Endothelial cell of umbilical vein (primary cell): ENCODE results near the gene DIDO1. TPM values are rescaled to one million over a fixed set of nuclear protein-coding genes. Genes with fewer than 3 reads are reported as not detected.

Experiments used
- BruUV-seq: library from RNA; stranded (reverse); fragments of 400-500 nt; replicated peaks from 2 replicates; lab custom pipeline; 2021; lab: Mats Ljungman, UMichigan
- CTCF ChIA-PET: fragments of 300-600, 350-600 bp; sonication (Branson Sonifier 250); formaldehyde crosslinking; loops from one replicate; lab custom pipeline; 2021; ENCODE audit warnings: antibody characterized with exemption, inconsistent platforms; lab: Charles Lee
- POLR2A ChIA-PET: fragments of 300-600, 350-600 bp; sonication (Branson Sonifier 250); formaldehyde crosslinking; loops from one replicate; lab custom pipeline; 2021; ENCODE audit warnings: antibody characterized with exemption, inconsistent platforms; lab: Charles Lee
- DNase-seq: peaks from one replicate; pipeline ENCODE4 v3.0.0-alpha.2; 2011; ENCODE audit warnings: low read depth, low spot score
- FAIRE-seq: peaks from 2 replicates; lab custom pipeline; 2011; peaks lifted over from hg19 to GRCh38; lab: Jason Lieb, UNC
- H2AFZ ChIP-seq: 2 replicates; pipeline ENCODE4 v1.6.0; 2012; ENCODE audit warnings: low read depth, low read length, control low read depth, inconsistent platforms
- H3K27ac ChIP-seq: 2 replicates; pipeline ENCODE4 v1.5.1; 2011; ENCODE audit warnings: low read depth, mild to moderate bottlenecking, control low read depth, low read length, moderate library complexity; ENCODE audit not compliant: insufficient read depth
- H3K27me3 ChIP-seq, 2 experiments: 2 replicates each; pipeline versions ENCODE4 v1.6.0 to v1.6.1; 2011; ENCODE audit warnings: low read length in 2 of 2, mixed read lengths in 1 of 2; ENCODE audit not compliant: control insufficient read depth in 2 of 2, insufficient read depth in 2 of 2
- H3K36me3 ChIP-seq, 2 experiments: 2 replicates in 1 of 2; 3 replicates in 1 of 2; pipeline ENCODE4 v1.5.1; 2011; ENCODE audit warnings: low read length in 2 of 2, mild to moderate bottlenecking in 1 of 2, moderate library complexity in 1 of 2; ENCODE audit not compliant: control insufficient read depth in 2 of 2, insufficient read depth in 2 of 2; ENCODE audit errors: extremely low read depth in 1 of 2
- H3K4me1 ChIP-seq: 3 replicates; pipeline ENCODE4 v1.5.1; 2011; ENCODE audit warnings: mild to moderate bottlenecking, low read length; ENCODE audit not compliant: control insufficient read depth, insufficient read depth; ENCODE audit errors: extremely low read depth
- H3K4me2 ChIP-seq: 2 replicates; pipeline ENCODE4 v1.6.1; 2011; ENCODE audit warnings: low read length, control low read depth, mixed read lengths; ENCODE audit not compliant: insufficient read depth
- H3K4me3 ChIP-seq, 3 experiments: fragments of 200-600 bp in 1 of 3; sonication (generic), shearing (Covaris generic) in 1 of 3; replicated peaks in 1 of 3; 2 replicates each; pipeline ENCODE4 v1.5.1; 2011 to 2016; ENCODE audit warnings: control low read depth in 3 of 3, low read length in 3 of 3, mild to moderate bottlenecking in 2 of 3, inconsistent platforms in 1 of 3, low read depth in 1 of 3, moderate library complexity in 1 of 3; ENCODE audit not compliant: insufficient read depth in 1 of 3
- H3K79me2 ChIP-seq: 2 replicates; pipeline ENCODE4 v1.6.0; 2012; ENCODE audit warnings: low read length, inconsistent platforms; ENCODE audit not compliant: control insufficient read depth, insufficient read depth
- H3K9ac ChIP-seq: replicated peaks from 2 replicates; pipeline ENCODE3; 2011; ENCODE audit warnings: low read length, control low read depth; ENCODE audit not compliant: insufficient read depth; ENCODE audit errors: extremely low read depth
- H3K9me1 ChIP-seq: replicated peaks from 3 replicates; pipeline ENCODE4 v1.6.0; 2011; ENCODE audit warnings: mild to moderate bottlenecking, low read length; ENCODE audit not compliant: control insufficient read depth, insufficient read depth; ENCODE audit errors: extremely low read depth
- H3K9me3 ChIP-seq: replicated peaks from 2 replicates; pipeline ENCODE4 v1.5.1; 2012; ENCODE audit warnings: low read length, inconsistent platforms; ENCODE audit not compliant: control insufficient read depth, insufficient read depth
- H4K20me1 ChIP-seq: replicated peaks from 2 replicates; pipeline ENCODE3; 2011; ENCODE audit warnings: mild to moderate bottlenecking, low read length; ENCODE audit not compliant: control insufficient read depth, insufficient read depth; ENCODE audit errors: extremely low read depth
- EZH2 ChIP-seq: IDR thresholded peaks from 2 replicates; pipeline ENCODE4 v1.6.1; 2012; ENCODE audit warnings: borderline replicate concordance, low read depth, mild to moderate bottlenecking, moderate library complexity, low read length, inconsistent platforms; ENCODE audit not compliant: severe bottlenecking
- FOS ChIP-seq: IDR thresholded peaks from 2 replicates; pipeline ENCODE4 v1.6.1; 2011; ENCODE audit warnings: mild to moderate bottlenecking, low read length, moderate library complexity, borderline replicate concordance; ENCODE audit not compliant: insufficient read depth
- GATA2 ChIP-seq: IDR thresholded peaks from 2 replicates; pipeline ENCODE4 v1.7.0; 2011; ENCODE audit warnings: low read depth, mild to moderate bottlenecking, moderate library complexity, mixed read lengths, low read length; ENCODE audit not compliant: insufficient read length, insufficient read depth
- JUN ChIP-seq: IDR thresholded peaks from 2 replicates; pipeline ENCODE4 v1.6.1; 2011; ENCODE audit warnings: borderline replicate concordance, low read depth; ENCODE audit not compliant: insufficient read length, insufficient read depth
- MYC ChIP-seq: IDR thresholded peaks from one replicate; pipeline ENCODE4 v1.6.1; 2011; ENCODE audit warnings: mild to moderate bottlenecking, low read depth, low read length
- POLR2A ChIP-seq: IDR thresholded peaks from 2 replicates; pipeline ENCODE4 v1.6.1; 2012; ENCODE audit warnings: low read depth, mild to moderate bottlenecking, control low read depth, low read length
- POLR2AphosphoS5 ChIP-seq: IDR thresholded peaks from 2 replicates; pipeline ENCODE4 v1.6.1; 2012; ENCODE audit warnings: low read depth, mild to moderate bottlenecking, control low read depth, low read length, moderate library complexity; ENCODE audit not compliant: insufficient read depth
- dilution Hi-C: fragments of 300-500 bp; cut with MboI; formaldehyde crosslinking; loops from one replicate; pipeline ENCODE4 v1.15.0; 2019; ENCODE audit warnings: low sequenced_read_pairs; ENCODE audit not compliant: extremely low pct_ligation_motif_present
- intact Hi-C: fragments of 100-400 bp; cut with micrococcal nuclease; formaldehyde crosslinking; loops from one replicate; pipeline ENCODE4 v1.10.0; 2022
- polyA plus RNA-seq, 4 experiments: library from polyadenylated mRNA; depleted of rRNA in 3 of 4; stranded (reverse) in 3 of 4; unstranded in 1 of 4; fragments of >200 nt; gene quantifications; 2 replicates each; pipeline versions ENCODE4 v1.2.1 to v1.2.3, GENCODE V29; 2011 to 2012; ENCODE audit warnings: missing spikeins in 1 of 4
- total RNA-seq: library from RNA; stranded (reverse); gene quantifications from 2 replicates; pipeline ENCODE4 v1.2.3, GENCODE V29; 2021
- TF ChIP-seq, protein P1 (sequence below): IDR thresholded peaks from 2 replicates; pipeline ENCODE4 v1.6.1; 2011; ENCODE audit not compliant: insufficient read depth, insufficient read length
- TF ChIP-seq, protein P2 (sequence below), 2 donors: IDR thresholded peaks; 1 replicate in 1 of 2; 2 replicates in 1 of 2; pipeline ENCODE4 v1.5.1; 2011; ENCODE audit warnings: low read length in 2 of 2, mild to moderate bottlenecking in 2 of 2, moderate library complexity in 2 of 2, control low read depth in 1 of 2, inconsistent platforms in 1 of 2, low read depth in 1 of 2; ENCODE audit not compliant: insufficient read depth in 1 of 2; ENCODE audit errors: extremely low read depth in 1 of 2

The DIDO1 gene
- total and polyA plus RNA-seq, 2 donors (not counting 3 experiments of a cell fraction or from before 2014, with no cell fraction given), result 22.1 to 51.2 TPM

DNA sequence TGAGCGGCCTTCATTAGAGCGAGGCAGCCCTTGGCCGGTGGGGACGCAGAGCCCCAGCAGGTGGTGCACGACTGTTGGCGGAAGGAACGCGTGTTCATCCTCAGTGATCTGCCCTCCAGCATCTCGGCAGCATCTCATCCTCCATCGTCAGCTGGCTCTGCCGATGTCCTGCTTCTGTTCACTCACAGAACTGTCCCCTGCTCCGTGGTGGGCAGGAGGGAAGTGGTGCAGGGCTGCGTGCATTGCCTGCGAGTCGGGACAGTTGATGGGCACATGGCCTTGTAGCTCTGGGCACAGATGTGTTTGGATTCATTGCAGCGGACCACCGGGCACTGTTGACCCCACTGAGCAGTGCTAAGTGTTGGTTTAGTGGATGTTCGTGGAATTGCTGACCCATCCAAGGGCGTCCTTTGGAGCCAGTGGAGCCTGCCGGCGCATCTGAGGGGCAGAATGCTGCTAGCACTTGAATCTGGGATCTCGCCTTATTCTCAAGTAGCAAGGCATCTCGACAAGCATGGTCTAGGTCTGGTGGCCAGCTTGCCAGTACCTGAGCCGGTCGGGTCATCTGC, 19.6 kb upstream of the DIDO1 start:
- H3K79me2 ChIP-seq, result peaks cover 15% of the 10 kb centered on the region
- CTCF ChIA-PET, result no interaction called here
- BruUV-seq, result no TSS peak
- H3K4me2 ChIP-seq, result no peak overlapping the region
- intact Hi-C loops (no loop called here), dilution Hi-C loops (no loop called here)
- H3K27me3 ChIP-seq, result no peaks in the 10 kb centered on the region
- POLR2A ChIA-PET, result no interaction called here
- no peak for FAIRE-seq
- no peaks in the 10 kb centered on the region for H4K20me1 ChIP-seq
- no peaks in the 10 kb centered on the region for H3K9me1 ChIP-seq
- H3K4me1 ChIP-seq, result no peaks in the 10 kb centered on the region
- H3K4me3 ChIP-seq, result no peak overlapping the region
- H3K36me3 ChIP-seq, result peaks cover 8 to 44% of the 10 kb centered on the region in 2 experiments
- H3K9me3 ChIP-seq, result no peaks in the 10 kb centered on the region
- no peak overlapping the region for H2AFZ ChIP-seq
- no peak overlapping the region for H3K27ac ChIP-seq
- H3K9ac ChIP-seq, result no peak overlapping the region
- no peak for DNase-seq
- TF ChIP-seq POLR2A, result no peak
- TF ChIP-seq POLR2AphosphoS5, result no peak
- TF ChIP-seq, protein P1, sequence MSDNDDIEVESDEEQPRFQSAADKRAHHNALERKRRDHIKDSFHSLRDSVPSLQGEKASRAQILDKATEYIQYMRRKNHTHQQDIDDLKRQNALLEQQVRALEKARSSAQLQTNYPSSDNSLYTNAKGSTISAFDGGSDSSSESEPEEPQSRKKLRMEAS, result no peak
- TF ChIP-seq EZH2, result no peak
- TF ChIP-seq MYC, result no peak
- no peak for TF ChIP-seq GATA2
- no peak for TF ChIP-seq FOS
- TF ChIP-seq, protein P2, sequence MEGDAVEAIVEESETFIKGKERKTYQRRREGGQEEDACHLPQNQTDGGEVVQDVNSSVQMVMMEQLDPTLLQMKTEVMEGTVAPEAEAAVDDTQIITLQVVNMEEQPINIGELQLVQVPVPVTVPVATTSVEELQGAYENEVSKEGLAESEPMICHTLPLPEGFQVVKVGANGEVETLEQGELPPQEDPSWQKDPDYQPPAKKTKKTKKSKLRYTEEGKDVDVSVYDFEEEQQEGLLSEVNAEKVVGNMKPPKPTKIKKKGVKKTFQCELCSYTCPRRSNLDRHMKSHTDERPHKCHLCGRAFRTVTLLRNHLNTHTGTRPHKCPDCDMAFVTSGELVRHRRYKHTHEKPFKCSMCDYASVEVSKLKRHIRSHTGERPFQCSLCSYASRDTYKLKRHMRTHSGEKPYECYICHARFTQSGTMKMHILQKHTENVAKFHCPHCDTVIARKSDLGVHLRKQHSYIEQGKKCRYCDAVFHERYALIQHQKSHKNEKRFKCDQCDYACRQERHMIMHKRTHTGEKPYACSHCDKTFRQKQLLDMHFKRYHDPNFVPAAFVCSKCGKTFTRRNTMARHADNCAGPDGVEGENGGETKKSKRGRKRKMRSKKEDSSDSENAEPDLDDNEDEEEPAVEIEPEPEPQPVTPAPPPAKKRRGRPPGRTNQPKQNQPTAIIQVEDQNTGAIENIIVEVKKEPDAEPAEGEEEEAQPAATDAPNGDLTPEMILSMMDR (IDR thresholded peaks at IDR 0.05; ENCODE audit: extremely low read depth in 1 of 2, insufficient read depth in 1 of 2, low read depth in 1 of 2, low read length in 2 of 2), result no peak
- TF ChIP-seq JUN, result no peak
